Measurements from ENCODE around the gene HS3ST3A1. TPM values are rescaled to one million over a fixed set of nuclear protein-coding genes. Genes with fewer than 3 reads are reported as not detected.

The HS3ST3A1 gene
- total RNA-seq, 1 experiment from 2014 or later: not detected

DNA sequence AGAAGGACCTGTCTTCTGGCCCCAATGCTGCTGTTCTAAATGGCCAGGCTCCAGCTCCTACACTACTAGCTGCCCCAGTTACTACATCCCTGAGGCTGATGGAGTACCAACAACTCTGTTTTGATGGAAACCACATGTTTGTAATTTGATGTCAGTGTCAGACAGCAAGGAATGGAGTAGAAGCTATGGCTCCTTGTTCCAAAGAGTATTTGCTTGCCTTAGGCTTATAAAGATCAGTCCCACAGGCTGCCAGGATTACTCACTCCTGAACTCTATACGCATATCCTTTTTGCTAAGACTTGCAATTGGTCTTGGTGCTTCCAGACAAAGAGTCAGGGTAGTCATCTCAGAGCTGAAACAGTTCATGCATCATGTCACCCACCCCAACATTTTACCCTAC, 139.6 kb downstream of the HS3ST3A1 start:
- Histone ChIP-seq H3K9ac (ENCODE audit: low read length) (no peak overlapping the region), H3K4me1 (ENCODE audit: control insufficient read depth in 1 of 2, insufficient read depth in 2 of 2, low read length in 2 of 2) (no peaks in the 10 kb centered on the region), H3K79me2 (ENCODE audit: insufficient read depth, low read length) (no peaks in the 10 kb centered on the region), H3K27ac (ENCODE audit: low read depth, low read length) (no peak overlapping the region), H3K36me3 (ENCODE audit: control insufficient read depth in 1 of 2, insufficient read depth in 2 of 2, low read length in 2 of 2) (no peaks in the 10 kb centered on the region), H3K4me3 (replicated peaks in 1 of 2; ENCODE audit: low read depth in 1 of 2, low read length in 2 of 2) (no peak overlapping the region), H3K4me2 (ENCODE audit: low read length) (no peak overlapping the region), H3K9me3 (ENCODE audit: control insufficient read depth in 1 of 2, insufficient read depth in 1 of 2, low read depth in 1 of 2, low read length in 2 of 2) (no peaks in the 10 kb centered on the region), H3K9me2 (ENCODE audit: insufficient read depth) (no peaks in the 10 kb centered on the region), H2AFZ (ENCODE audit: low read depth, low read length, poor library complexity, severe bottlenecking) (no peak overlapping the region), H3K27me3 (ENCODE audit: insufficient read depth, low read length) (peaks cover 17% of the 10 kb centered on the region; the same call in 1 of the 2 replicates), H4K20me1 (ENCODE audit: insufficient read depth) (no peaks in the 10 kb centered on the region)
- TF ChIP-seq, protein P1, sequence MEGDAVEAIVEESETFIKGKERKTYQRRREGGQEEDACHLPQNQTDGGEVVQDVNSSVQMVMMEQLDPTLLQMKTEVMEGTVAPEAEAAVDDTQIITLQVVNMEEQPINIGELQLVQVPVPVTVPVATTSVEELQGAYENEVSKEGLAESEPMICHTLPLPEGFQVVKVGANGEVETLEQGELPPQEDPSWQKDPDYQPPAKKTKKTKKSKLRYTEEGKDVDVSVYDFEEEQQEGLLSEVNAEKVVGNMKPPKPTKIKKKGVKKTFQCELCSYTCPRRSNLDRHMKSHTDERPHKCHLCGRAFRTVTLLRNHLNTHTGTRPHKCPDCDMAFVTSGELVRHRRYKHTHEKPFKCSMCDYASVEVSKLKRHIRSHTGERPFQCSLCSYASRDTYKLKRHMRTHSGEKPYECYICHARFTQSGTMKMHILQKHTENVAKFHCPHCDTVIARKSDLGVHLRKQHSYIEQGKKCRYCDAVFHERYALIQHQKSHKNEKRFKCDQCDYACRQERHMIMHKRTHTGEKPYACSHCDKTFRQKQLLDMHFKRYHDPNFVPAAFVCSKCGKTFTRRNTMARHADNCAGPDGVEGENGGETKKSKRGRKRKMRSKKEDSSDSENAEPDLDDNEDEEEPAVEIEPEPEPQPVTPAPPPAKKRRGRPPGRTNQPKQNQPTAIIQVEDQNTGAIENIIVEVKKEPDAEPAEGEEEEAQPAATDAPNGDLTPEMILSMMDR (IDR thresholded peaks at IDR 0.05 in 2 of 3, conservative IDR thresholded peaks at IDR 0.05 in 1 of 3; ENCODE audit: borderline replicate concordance in 1 of 3, insufficient read depth in 1 of 3, low read depth in 2 of 3, low read length in 2 of 3): no peak
- TF ChIP-seq CEBPB (IDR thresholded peaks at IDR 0.05; ENCODE audit: low read depth) (no peak), JUND (IDR thresholded peaks at IDR 0.05) (no peak), EZH2 (IDR thresholded peaks at IDR 0.05) (no peak), POLR2AphosphoS5 (IDR thresholded peaks at IDR 0.05; ENCODE audit: low read depth, low read length) (no peak), FOSL1 (IDR thresholded peaks at IDR 0.05; ENCODE audit: low read depth) (no peak), SIN3A (IDR thresholded peaks at IDR 0.05; ENCODE audit: low read depth) (no peak), RAD21 (IDR thresholded peaks at IDR 0.05; ENCODE audit: low read depth) (no peak), ZNF274 (IDR thresholded peaks at IDR 0.05; ENCODE audit: low read depth, low read length) (no peak)
- TF ChIP-seq, protein P2, sequence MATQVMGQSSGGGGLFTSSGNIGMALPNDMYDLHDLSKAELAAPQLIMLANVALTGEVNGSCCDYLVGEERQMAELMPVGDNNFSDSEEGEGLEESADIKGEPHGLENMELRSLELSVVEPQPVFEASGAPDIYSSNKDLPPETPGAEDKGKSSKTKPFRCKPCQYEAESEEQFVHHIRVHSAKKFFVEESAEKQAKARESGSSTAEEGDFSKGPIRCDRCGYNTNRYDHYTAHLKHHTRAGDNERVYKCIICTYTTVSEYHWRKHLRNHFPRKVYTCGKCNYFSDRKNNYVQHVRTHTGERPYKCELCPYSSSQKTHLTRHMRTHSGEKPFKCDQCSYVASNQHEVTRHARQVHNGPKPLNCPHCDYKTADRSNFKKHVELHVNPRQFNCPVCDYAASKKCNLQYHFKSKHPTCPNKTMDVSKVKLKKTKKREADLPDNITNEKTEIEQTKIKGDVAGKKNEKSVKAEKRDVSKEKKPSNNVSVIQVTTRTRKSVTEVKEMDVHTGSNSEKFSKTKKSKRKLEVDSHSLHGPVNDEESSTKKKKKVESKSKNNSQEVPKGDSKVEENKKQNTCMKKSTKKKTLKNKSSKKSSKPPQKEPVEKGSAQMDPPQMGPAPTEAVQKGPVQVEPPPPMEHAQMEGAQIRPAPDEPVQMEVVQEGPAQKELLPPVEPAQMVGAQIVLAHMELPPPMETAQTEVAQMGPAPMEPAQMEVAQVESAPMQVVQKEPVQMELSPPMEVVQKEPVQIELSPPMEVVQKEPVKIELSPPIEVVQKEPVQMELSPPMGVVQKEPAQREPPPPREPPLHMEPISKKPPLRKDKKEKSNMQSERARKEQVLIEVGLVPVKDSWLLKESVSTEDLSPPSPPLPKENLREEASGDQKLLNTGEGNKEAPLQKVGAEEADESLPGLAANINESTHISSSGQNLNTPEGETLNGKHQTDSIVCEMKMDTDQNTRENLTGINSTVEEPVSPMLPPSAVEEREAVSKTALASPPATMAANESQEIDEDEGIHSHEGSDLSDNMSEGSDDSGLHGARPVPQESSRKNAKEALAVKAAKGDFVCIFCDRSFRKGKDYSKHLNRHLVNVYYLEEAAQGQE (IDR thresholded peaks at IDR 0.05; ENCODE audit: low read depth): no peak
- intact Hi-C loops (cut with micrococcal nuclease): no loop called here
- POLR2A ChIA-PET: no interaction called here
- CTCF ChIA-PET: no interaction called here
- DNase-seq (ENCODE audit: low read depth, low spot score) (no peak), ATAC-seq (no peak)
- RAD21 ChIA-PET (ENCODE audit: low non-redundant PET in 1 of 2, low total read pairs in 2 of 2, uncharacterized antibody in 2 of 2, unreplicated experiment in 2 of 2): no interaction called here
- BruUV-seq (replicated peaks): no TSS peak
